Thoracic aorta (tissue), 2 donors: ENCODE measurements around the gene AK8. TPM values are rescaled to one million over a fixed set of nuclear protein-coding genes. Genes with fewer than 3 reads are reported as not detected.
"Not testable (repeated sequence)": the region's sequence is repeated elsewhere in the genome, so short reads cannot be mapped to it uniquely, and the experiment has no call there.

ENCODE experiments used
- ATAC-seq: fragments of 150-250 bp; one replicate; pipeline ENCODE4 v1.8.0; 2017; ENCODE audit warnings: low read depth; ENCODE audit not compliant: insufficient number of reproducible peaks, low FRiP score
- DNase-seq: peaks from one replicate; pipeline ENCODE4 v3.0.0-alpha.2; 2020; ENCODE audit warnings: low spot score
- H3K27ac ChIP-seq, 2 donors: fragments of 200-600 bp; sonication (generic); 1 replicate in 1 of 2; 2 replicates in 1 of 2; pipeline ENCODE4 v1.5.1; 2016; ENCODE audit warnings: mild to moderate bottlenecking in 2 of 2, moderate library complexity in 2 of 2
- H3K27me3 ChIP-seq: fragments of 200-600 bp; sonication (generic); replicated peaks from 2 replicates; pipeline ENCODE4 v1.6.0; 2016; ENCODE audit warnings: mild to moderate bottlenecking; ENCODE audit not compliant: insufficient read depth
- H3K36me3 ChIP-seq: fragments of 200-600 bp; sonication (generic); one replicate; pipeline ENCODE4 v1.5.1; 2016
- H3K4me1 ChIP-seq, 2 donors: fragments of 200-600 bp; sonication (generic); 1 replicate in 1 of 2; 2 replicates in 1 of 2; pipeline versions ENCODE4 v1.5.1 to v1.6.0; 2016; ENCODE audit warnings: low read depth in 2 of 2, mild to moderate bottlenecking in 1 of 2; ENCODE audit not compliant: control insufficient read depth in 1 of 2
- H3K4me3 ChIP-seq: fragments of 200-600 bp; sonication (generic); 2 replicates; pipeline ENCODE4 v1.5.1; 2016; ENCODE audit warnings: mild to moderate bottlenecking
- H3K9me3 ChIP-seq: fragments of 200-600 bp; sonication (generic); 2 replicates; pipeline ENCODE4 v1.5.1; 2016
- CTCF ChIP-seq: fragments of 200-600 bp; sonication (generic); IDR thresholded peaks from one replicate; pipeline ENCODE4 v1.5.1; 2019; ENCODE audit warnings: antibody characterized with exemption
- total RNA-seq, 2 donors: library from RNA; depleted of rRNA; stranded (reverse); fragments of >200 nt; gene quantifications; one replicate each; pipeline versions ENCODE4 v1.1.0 to v1.2.3, GENCODE V29; 2016

AK8 gene
- total RNA-seq, 2 donors from 2014 or later: 0.42 to 0.54 TPM

DNA sequence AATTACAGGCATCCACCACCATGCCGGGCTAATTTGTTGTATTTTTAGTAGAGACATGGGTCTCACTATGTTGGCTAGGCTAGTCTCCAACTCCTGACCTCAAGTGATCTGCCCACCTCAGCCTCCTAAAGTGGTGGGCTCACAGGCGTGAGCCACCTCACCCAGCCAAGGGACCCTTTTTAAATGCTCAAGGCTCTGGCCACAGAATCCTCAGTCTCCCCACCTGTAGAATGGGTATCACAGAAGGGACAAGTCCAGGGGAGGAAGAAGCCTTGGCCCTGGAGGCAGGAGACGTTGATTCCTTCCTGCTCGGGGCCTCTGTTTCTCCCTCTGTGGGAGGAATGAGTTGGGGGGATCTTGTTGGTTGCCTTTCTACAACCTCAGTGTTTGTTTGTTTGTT is 162.1 kb downstream of the AK8 start:
- no peak for TF ChIP-seq CTCF
- no peak for ATAC-seq
- no peak for DNase-seq
- Histone ChIP-seq H3K27ac (no peak overlapping the region), H3K36me3 (no peaks in the 10 kb centered on the region), H3K9me3 (no peaks in the 10 kb centered on the region), H3K4me1 (no peaks in the 10 kb centered on the region), H3K27me3 (no peaks in the 10 kb centered on the region), H3K4me3 (no peak overlapping the region)

DNA sequence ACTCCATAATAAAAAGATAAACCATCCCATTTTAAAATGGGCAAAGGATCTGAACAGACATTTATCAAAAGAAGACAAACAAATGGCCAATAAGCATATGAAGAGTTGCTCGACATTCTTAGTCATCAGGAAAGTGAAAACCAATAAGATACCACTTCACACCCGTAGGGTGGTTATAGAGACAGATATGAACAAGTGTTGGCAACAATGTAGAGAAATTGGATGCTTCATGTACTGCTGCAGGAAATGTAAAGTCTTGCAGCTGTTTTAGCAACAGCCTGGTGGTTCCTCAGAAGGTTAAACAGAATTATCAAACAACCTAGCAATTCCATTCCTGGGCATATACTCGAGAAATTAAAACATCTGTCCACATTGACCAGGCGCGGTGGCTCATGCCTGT is 165.3 kb downstream of the AK8 start:
- TF ChIP-seq CTCF: no peak
- DNase-seq (no peak), ATAC-seq (no peak)
- no peaks in the 10 kb centered on the region for H3K4me1 ChIP-seq
- H3K36me3 ChIP-seq: no peaks in the 10 kb centered on the region
- no peaks in the 10 kb centered on the region for H3K27me3 ChIP-seq
- no peak overlapping the region for H3K4me3 ChIP-seq
- no peaks in the 10 kb centered on the region for H3K9me3 ChIP-seq
- H3K27ac ChIP-seq: no peak overlapping the region

DNA sequence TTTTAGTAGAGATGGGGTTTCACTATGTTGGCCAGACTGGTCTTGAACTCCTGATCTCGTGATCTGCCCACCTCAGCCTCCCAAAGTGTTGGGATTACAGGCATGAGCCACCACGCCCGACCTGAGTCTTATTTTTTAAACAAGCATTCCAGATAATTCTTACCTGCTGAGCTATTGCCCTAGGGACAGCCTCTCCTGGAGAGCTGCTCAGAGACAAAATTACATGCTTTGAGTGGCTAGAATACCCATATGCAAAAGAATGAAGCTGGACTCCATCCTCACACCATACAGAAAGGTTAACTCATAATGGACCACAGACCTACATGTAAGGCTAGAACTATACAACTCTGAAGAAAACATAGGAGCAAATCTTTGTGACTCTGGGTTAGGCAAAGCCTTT is 166.2 kb downstream of the AK8 start:
- DNase-seq (no peak), ATAC-seq (no peak)
- H3K4me1 ChIP-seq: no peaks in the 10 kb centered on the region
- no peaks in the 10 kb centered on the region for H3K36me3 ChIP-seq
- no peak overlapping the region for H3K4me3 ChIP-seq
- no peak for TF ChIP-seq CTCF
- H3K27ac ChIP-seq: no peak overlapping the region
- no peaks in the 10 kb centered on the region for H3K9me3 ChIP-seq
- no peaks in the 10 kb centered on the region for H3K27me3 ChIP-seq

- not testable (repeated sequence) for ATAC-seq, H3K27me3 ChIP-seq
These were observed 166.9 kb downstream of the AK8 start for GRCh38 chr9:132711152-132711551.

DNA sequence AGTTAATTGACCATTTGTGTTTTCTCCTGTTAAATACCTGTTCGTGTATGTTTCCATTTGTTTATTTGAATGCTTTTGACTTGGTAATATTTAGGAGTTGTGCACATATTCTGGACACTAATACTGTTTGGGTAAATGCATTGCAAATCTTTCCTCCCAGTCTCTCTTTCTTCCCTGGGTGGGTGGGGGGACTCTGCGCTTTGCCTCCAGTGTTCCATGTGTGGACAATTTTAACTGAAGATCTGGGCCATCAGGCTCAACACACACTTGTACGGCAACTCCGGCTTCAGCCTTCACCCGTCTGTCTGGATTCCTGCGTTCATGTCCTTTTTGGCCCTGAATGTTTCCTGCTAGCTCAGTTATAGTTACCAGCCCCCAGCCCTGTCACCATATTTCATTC is 167.8 kb downstream of the AK8 start:
- no peak for DNase-seq
- TF ChIP-seq CTCF: no peak
- no peaks in the 10 kb centered on the region for H3K9me3 ChIP-seq

More at GRCh38 chr9:132711152-132711551, 166.9 kb downstream of the AK8 start:
- not testable (repeated sequence) for H3K9me3 ChIP-seq, H3K36me3 ChIP-seq, H3K4me1 ChIP-seq, H3K4me3 ChIP-seq, H3K27ac ChIP-seq, DNase-seq

GRCh38 chr9:132708769-132709430 is 169.2 kb downstream of the AK8 start:
- Histone ChIP-seq H3K4me3 (no peak overlapping the region), H3K36me3 (no peaks in the 10 kb centered on the region), H3K4me1 (no peaks in the 10 kb centered on the region), H3K27ac (no peak overlapping the region), H3K9me3 (no peaks in the 10 kb centered on the region), H3K27me3 (no peaks in the 10 kb centered on the region)
- DNase-seq (no peak), ATAC-seq (no peak)
- TF ChIP-seq CTCF: no peak

More for the DNA sequence above, 167.8 kb downstream of the AK8 start:
- no peaks in the 10 kb centered on the region for H3K36me3 ChIP-seq
- no peak overlapping the region for H3K27ac ChIP-seq
- H3K27me3 ChIP-seq: no peaks in the 10 kb centered on the region
- ATAC-seq: no peak
- no peaks in the 10 kb centered on the region for H3K4me1 ChIP-seq
- no peak overlapping the region for H3K4me3 ChIP-seq
